ENCODE results near the gene MICA. TPM values are rescaled to one million over a fixed set of nuclear protein-coding genes. Genes with fewer than 3 reads are reported as not detected.
"Not testable (repeated sequence)": the region's sequence is repeated elsewhere in the genome, so short reads cannot be mapped to it uniquely, and the experiment has no call there.

MICA gene
- total and polyA plus RNA-seq, 2 experiments from 2014 or later, result 36.0 to 41.9 TPM

GRCh38 chr6:31426395-31427354 lies 23.3 kb downstream of the MICA start:
- 98% methylated on average over 3 of the region's 3 CpGs for WGBS (ENCODE audit: low lambda C conversion rate, missing lambda C conversion rate)
- Histone ChIP-seq H3K27me3 (no peaks in the 10 kb centered on the region), H3K4me2 (no peak overlapping the region)

GRCh38 chr6:31430449-31430848 lies 27.1 kb downstream of the MICA start:
- Histone ChIP-seq H3K4me1 (ENCODE audit: insufficient read depth) (no peaks in the 10 kb centered on the region), H3K9me2 (replicated peaks; ENCODE audit: insufficient read depth) (no peaks in the 10 kb centered on the region), H3K4me3 (no peak overlapping the region), H2AFZ (no peak overlapping the region), H3K27ac (no peak overlapping the region), H3K4me2 (no peak overlapping the region), H4K20me1 (ENCODE audit: insufficient read depth, poor library complexity, severe bottlenecking) (no peaks in the 10 kb centered on the region), H3K36me3 (replicated peaks; ENCODE audit: insufficient read depth, low read depth) (no peaks in the 10 kb centered on the region), H3K9me3 (ENCODE audit: low read depth) (no peaks in the 10 kb centered on the region), H3K27me3 (no peaks in the 10 kb centered on the region), H3K79me2 (no peaks in the 10 kb centered on the region)
- DNase-seq (ENCODE audit: low spot score), result no peak
- WGBS (ENCODE audit: low lambda C conversion rate, missing lambda C conversion rate), result 71% methylated on average over 2 of the region's 2 CpGs
- no peak for TF ChIP-seq EZH2phosphoT487 (IDR thresholded peaks at IDR 0.05; ENCODE audit: low read depth, severe bottlenecking, unreplicated experiment)
- no peak for TF ChIP-seq CTCF (IDR thresholded peaks at IDR 0.05; ENCODE audit: poor library complexity)
- no peak for TF ChIP-seq EZH2 (IDR thresholded peaks at IDR 0.05; ENCODE audit: borderline replicate concordance)

More at GRCh38 chr6:31426395-31427354, 23.3 kb downstream of the MICA start:
- DNase-seq (ENCODE audit: low spot score), result no peak
- Histone ChIP-seq H3K9me3 (ENCODE audit: low read depth) (no peaks in the 10 kb centered on the region), H2AFZ (no peak overlapping the region), H3K9me2 (replicated peaks; ENCODE audit: insufficient read depth) (no peaks in the 10 kb centered on the region), H3K36me3 (replicated peaks; ENCODE audit: insufficient read depth, low read depth) (no peaks in the 10 kb centered on the region), H4K20me1 (ENCODE audit: insufficient read depth, poor library complexity, severe bottlenecking) (no peaks in the 10 kb centered on the region), H3K4me1 (ENCODE audit: insufficient read depth) (no peaks in the 10 kb centered on the region), H3K27ac (no peak overlapping the region), H3K79me2 (no peaks in the 10 kb centered on the region), H3K4me3 (no peak overlapping the region)
- no peak for TF ChIP-seq EZH2 (IDR thresholded peaks at IDR 0.05; ENCODE audit: borderline replicate concordance)

- H3K9me3 ChIP-seq (ENCODE audit: low read depth); H4K20me1 ChIP-seq (ENCODE audit: insufficient read depth, poor library complexity, severe bottlenecking); H2AFZ ChIP-seq; H3K36me3 ChIP-seq (replicated peaks; ENCODE audit: insufficient read depth, low read depth); H3K27me3 ChIP-seq; H3K4me3 ChIP-seq; H3K4me1 ChIP-seq (ENCODE audit: insufficient read depth); H3K9me2 ChIP-seq (replicated peaks; ENCODE audit: insufficient read depth); H3K27ac ChIP-seq; H3K4me2 ChIP-seq; DNase-seq (ENCODE audit: low spot score); H3K79me2 ChIP-seq: not testable (repeated sequence)
- 91% methylated on average over 5 of the region's 5 CpGs for WGBS (ENCODE audit: low lambda C conversion rate, missing lambda C conversion rate)
These were observed 31.7 kb downstream of the MICA start for GRCh38 chr6:31435051-31435450.

GRCh38 chr6:31438222-31438621 lies 34.8 kb downstream of the MICA start:
- no peaks in the 10 kb centered on the region for H3K4me1 ChIP-seq (ENCODE audit: insufficient read depth)
- no peak overlapping the region for H3K4me3 ChIP-seq
- WGBS (ENCODE audit: low lambda C conversion rate, missing lambda C conversion rate), result 90% methylated on average over 2 of the region's 2 CpGs
- H4K20me1 ChIP-seq (ENCODE audit: insufficient read depth, poor library complexity, severe bottlenecking), result no peaks in the 10 kb centered on the region
- H3K27ac ChIP-seq, result no peak overlapping the region
- no peaks in the 10 kb centered on the region for H3K79me2 ChIP-seq
- no peaks in the 10 kb centered on the region for H3K36me3 ChIP-seq (replicated peaks; ENCODE audit: insufficient read depth, low read depth)
- H3K9me2 ChIP-seq (replicated peaks; ENCODE audit: insufficient read depth), result no peaks in the 10 kb centered on the region
- H3K4me2 ChIP-seq, result no peak overlapping the region
- H3K9me3 ChIP-seq (ENCODE audit: low read depth), result no peaks in the 10 kb centered on the region
- no peak overlapping the region for H2AFZ ChIP-seq
- peaks cover 10% of the 10 kb centered on the region for H3K27me3 ChIP-seq
- TF ChIP-seq EZH2 (IDR thresholded peaks at IDR 0.05; ENCODE audit: borderline replicate concordance) (no peak), EZH2phosphoT487 (IDR thresholded peaks at IDR 0.05; ENCODE audit: low read depth, severe bottlenecking, unreplicated experiment) (no peak), CTCF (IDR thresholded peaks at IDR 0.05; ENCODE audit: poor library complexity) (no peak)
- DNase-seq (ENCODE audit: low spot score), result no peak
